SK-N-MC (cell line): Measurements from ENCODE around the gene NDOR1.

ENCODE experiments used
- EZH2 ChIP-seq: fragments of 200-600 bp; sonication (generic); IDR thresholded peaks from one replicate; pipeline ENCODE4 v1.6.1; 2017; ENCODE audit warnings: antibody characterized with exemption
- POLR2AphosphoS5 ChIP-seq: IDR thresholded peaks from 2 replicates; pipeline ENCODE4 v1.6.1; 2012; ENCODE audit warnings: mild to moderate bottlenecking, low read depth, low read length, borderline replicate concordance

- TF ChIP-seq POLR2AphosphoS5, result no peak
- TF ChIP-seq EZH2, result no peak
These were observed 46.2 kb downstream of the NDOR1 start for GRCh38 chr9:137251490-137252268.
